Fibroblast of pulmonary artery (primary cell): Measurements from ENCODE around the gene DDOST.
"Not testable (repeated sequence)": the region's sequence is repeated elsewhere in the genome, so short reads cannot be mapped to it uniquely, and the experiment has no call there.

Experiments
- DNase-seq: peaks from one replicate; pipeline ENCODE4 v3.0.0-alpha.2; 2010; ENCODE audit warnings: low read depth
- H3K4me3 ChIP-seq: replicated peaks from 2 replicates; pipeline ENCODE4 v1.5.1; 2011; ENCODE audit warnings: low read depth, mild to moderate bottlenecking, control low read depth, low read length, moderate library complexity
- TF ChIP-seq, protein P1 (sequence below): IDR thresholded peaks from 2 replicates; pipeline ENCODE4 v1.5.1; 2011; ENCODE audit warnings: mild to moderate bottlenecking, control low read depth, low read length, inconsistent platforms; ENCODE audit errors: missing control alignments

Gene DDOST

GRCh38 chr1:20610970-20611369 is 50.2 kb downstream of the DDOST start:
- H3K4me3 ChIP-seq: no peak overlapping the region
- TF ChIP-seq, protein P1, sequence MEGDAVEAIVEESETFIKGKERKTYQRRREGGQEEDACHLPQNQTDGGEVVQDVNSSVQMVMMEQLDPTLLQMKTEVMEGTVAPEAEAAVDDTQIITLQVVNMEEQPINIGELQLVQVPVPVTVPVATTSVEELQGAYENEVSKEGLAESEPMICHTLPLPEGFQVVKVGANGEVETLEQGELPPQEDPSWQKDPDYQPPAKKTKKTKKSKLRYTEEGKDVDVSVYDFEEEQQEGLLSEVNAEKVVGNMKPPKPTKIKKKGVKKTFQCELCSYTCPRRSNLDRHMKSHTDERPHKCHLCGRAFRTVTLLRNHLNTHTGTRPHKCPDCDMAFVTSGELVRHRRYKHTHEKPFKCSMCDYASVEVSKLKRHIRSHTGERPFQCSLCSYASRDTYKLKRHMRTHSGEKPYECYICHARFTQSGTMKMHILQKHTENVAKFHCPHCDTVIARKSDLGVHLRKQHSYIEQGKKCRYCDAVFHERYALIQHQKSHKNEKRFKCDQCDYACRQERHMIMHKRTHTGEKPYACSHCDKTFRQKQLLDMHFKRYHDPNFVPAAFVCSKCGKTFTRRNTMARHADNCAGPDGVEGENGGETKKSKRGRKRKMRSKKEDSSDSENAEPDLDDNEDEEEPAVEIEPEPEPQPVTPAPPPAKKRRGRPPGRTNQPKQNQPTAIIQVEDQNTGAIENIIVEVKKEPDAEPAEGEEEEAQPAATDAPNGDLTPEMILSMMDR: no peak
- no peak for DNase-seq

GRCh38 chr1:20609541-20609940 is 51.6 kb downstream of the DDOST start:
- no peak overlapping the region for H3K4me3 ChIP-seq
- TF ChIP-seq, protein P1: no peak
- no peak for DNase-seq

DNA sequence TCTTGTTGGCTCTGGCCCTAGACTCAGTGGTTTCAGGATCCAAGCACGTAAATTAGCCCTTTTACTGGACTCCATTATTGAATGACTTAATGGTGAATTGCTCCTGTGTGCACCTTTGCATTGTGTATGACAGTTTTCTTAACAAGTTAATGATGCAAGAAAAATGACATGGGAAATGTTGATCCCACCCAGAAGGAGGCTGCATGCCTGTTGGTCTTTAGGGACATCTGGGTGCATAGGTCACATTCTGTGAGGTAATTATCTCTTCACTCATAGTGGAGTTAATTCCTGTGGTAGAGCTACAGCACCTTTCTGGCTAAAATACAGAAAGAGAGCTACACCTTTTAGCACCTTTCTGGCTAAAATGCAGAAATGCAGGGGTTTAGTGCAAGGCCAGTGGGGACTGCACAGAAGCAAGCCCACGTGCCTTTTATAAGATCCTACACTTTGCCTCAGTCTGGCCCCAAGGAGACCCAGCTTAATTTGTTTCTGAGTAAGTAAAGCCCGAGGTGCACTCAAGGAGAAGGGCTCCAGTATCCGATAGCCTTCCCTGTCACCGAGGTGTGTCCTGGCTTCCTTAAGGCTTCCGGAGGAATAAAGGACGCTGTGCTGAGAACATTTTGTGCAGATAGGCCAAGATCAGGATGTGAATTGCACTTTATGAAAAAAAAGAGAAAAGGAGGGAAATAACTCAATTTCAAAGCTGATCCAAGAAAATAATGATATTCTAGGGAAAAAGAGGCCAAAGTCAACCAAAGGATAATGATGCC is 54.2 kb downstream of the DDOST start:
- DNase-seq, H3K4me3 ChIP-seq: not testable (repeated sequence)

GRCh38 chr1:20604678-20605077 is 56.5 kb downstream of the DDOST start:
- TF ChIP-seq, protein P1: no peak
- DNase-seq: no peak
- no peak overlapping the region for H3K4me3 ChIP-seq

GRCh38 chr1:20603504-20604464 is 57.4 kb downstream of the DDOST start:
- TF ChIP-seq, protein P1: no peak
- peak; percentile 71 for DNase-seq
- H3K4me3 ChIP-seq: no peak overlapping the region

DNA sequence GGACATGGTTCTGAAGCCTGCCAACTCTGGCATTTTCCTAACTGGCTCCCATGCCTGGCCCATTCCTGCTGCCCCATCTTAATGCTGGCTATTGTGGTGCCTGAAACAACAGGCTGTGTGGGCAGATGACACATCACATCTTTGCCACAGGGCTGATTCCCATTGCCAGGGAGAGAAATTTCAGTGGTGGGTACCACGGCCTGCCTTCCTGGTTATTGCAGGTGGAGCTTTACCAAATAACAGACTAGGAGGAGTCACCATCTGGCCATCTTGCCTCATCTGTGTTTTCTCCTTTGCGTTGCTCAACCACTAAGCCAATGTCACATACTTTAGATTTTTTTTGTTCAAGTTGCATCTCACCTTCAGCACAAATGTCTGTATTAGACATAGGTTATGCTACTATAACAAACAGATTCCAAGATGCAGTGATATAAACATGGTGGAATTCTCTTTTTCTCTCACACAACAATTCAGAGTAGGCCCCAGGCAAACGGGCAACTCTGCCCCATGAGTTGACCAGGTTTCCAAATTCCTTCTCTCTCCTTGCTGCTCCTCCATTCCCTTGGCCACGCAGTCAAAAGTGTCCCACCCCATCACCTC is 58.2 kb downstream of the DDOST start:
- H3K4me3 ChIP-seq: no peak overlapping the region
- TF ChIP-seq, protein P1: no peak
- no peak for DNase-seq
